ENCODE measurements around the gene MRPL37. TPM values are rescaled to one million over a fixed set of nuclear protein-coding genes. Genes with fewer than 3 reads are reported as not detected.
"Not testable (repeated sequence)": the region's sequence is repeated elsewhere in the genome, so short reads cannot be mapped to it uniquely, and the experiment has no call there.

MRPL37 gene
- total RNA-seq, 4 donors from 2014 or later = 91.6 to 141 (median 121) TPM

DNA sequence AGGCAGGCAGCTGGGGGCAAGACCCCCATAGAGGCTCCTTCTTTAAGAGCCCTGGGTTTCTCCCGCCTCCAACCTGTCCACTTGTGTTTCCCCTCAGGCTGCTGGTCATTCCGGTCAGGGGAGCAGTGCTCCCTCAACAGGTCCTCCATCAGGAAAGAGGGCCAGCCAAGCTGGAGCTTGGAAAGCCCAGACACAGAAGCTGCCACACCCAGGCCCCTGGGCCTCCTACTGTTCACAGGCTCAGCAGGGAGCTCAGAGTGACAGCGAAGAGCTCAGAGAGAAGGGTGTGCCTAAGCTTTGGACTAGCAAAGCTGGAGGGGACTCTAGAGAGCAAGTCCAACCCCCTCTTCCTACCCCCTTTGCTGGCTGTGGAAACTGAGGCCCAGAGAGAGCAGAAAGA, 36.9 kb upstream of the MRPL37 start:
- intact Hi-C loops (cut with DNase I; ENCODE audit: low total_unique reads) (no loop called here), in situ Hi-C loops (cut with MboI; ENCODE audit: low sequenced_read_pairs in 4 of 4) (no loop called here)
- DNase-seq (no peak), ATAC-seq (no peak)
- Histone ChIP-seq H3K27ac (no peak overlapping the region), H3K4me1 (no peaks in the 10 kb centered on the region), H3K27me3 (no peaks in the 10 kb centered on the region), H3K9me3 (no peaks in the 10 kb centered on the region), H3K4me3 (no peak overlapping the region), H3K36me3 (no peaks in the 10 kb centered on the region)
- TF ChIP-seq CTCF (IDR thresholded peaks at IDR 0.05 in 4 of 5, conservative IDR thresholded peaks at IDR 0.05 in 1 of 5) = no peak
- TF ChIP-seq POLR2A (IDR thresholded peaks at IDR 0.05) = no peak

- no peak overlapping the region for H3K27ac ChIP-seq
- no peaks in the 10 kb centered on the region for H3K27me3 ChIP-seq
- H3K4me3 ChIP-seq = no peak overlapping the region
- intact Hi-C loops (cut with DNase I; ENCODE audit: low total_unique reads) (no loop called here), in situ Hi-C loops (cut with MboI; ENCODE audit: low sequenced_read_pairs in 4 of 4) (no loop called here)
- DNase-seq (no peak), ATAC-seq (no peak)
- TF ChIP-seq POLR2A (IDR thresholded peaks at IDR 0.05) (no peak), CTCF (IDR thresholded peaks at IDR 0.05 in 4 of 5, conservative IDR thresholded peaks at IDR 0.05 in 1 of 5) (no peak)
- H3K9me3 ChIP-seq = no peaks in the 10 kb centered on the region
- no peaks in the 10 kb centered on the region for H3K36me3 ChIP-seq
- H3K4me1 ChIP-seq = no peaks in the 10 kb centered on the region
Observed at GRCh38 chr1:54163573-54163972, 36.4 kb upstream of the MRPL37 start.

- Histone ChIP-seq H3K36me3 (no peaks in the 10 kb centered on the region), H3K4me1 (no peaks in the 10 kb centered on the region), H3K27ac (no peak overlapping the region), H3K9me3 (no peaks in the 10 kb centered on the region), H3K4me3 (no peak overlapping the region), H3K27me3 (no peaks in the 10 kb centered on the region)
- DNase-seq = no peak
- no peak for ATAC-seq
- intact Hi-C loops (cut with DNase I; ENCODE audit: low total_unique reads) (no loop called here), in situ Hi-C loops (cut with MboI; ENCODE audit: low sequenced_read_pairs in 4 of 4) (no loop called here)
- no peak for TF ChIP-seq POLR2A (IDR thresholded peaks at IDR 0.05)
- TF ChIP-seq CTCF (IDR thresholded peaks at IDR 0.05 in 4 of 5, conservative IDR thresholded peaks at IDR 0.05 in 1 of 5) = no peak
Observed at GRCh38 chr1:54165146-54165545, 34.8 kb upstream of the MRPL37 start.

GRCh38 chr1:54166357-54166756, 33.6 kb upstream of the MRPL37 start:
- intact Hi-C loops (cut with DNase I; ENCODE audit: low total_unique reads); ATAC-seq; in situ Hi-C loops (cut with MboI; ENCODE audit: low sequenced_read_pairs in 4 of 4): not testable (repeated sequence)

GRCh38 chr1:54167422-54168139, 32.4 kb upstream of the MRPL37 start:
- DNase-seq = no peak
- in situ Hi-C loops (cut with MboI; ENCODE audit: low sequenced_read_pairs in 4 of 4) = no loop called here
- no peaks in the 10 kb centered on the region for H3K4me1 ChIP-seq
- H3K4me3 ChIP-seq = no peak overlapping the region
- no peaks in the 10 kb centered on the region for H3K27me3 ChIP-seq
- TF ChIP-seq POLR2A (IDR thresholded peaks at IDR 0.05) (no peak), CTCF (IDR thresholded peaks at IDR 0.05 in 4 of 5, conservative IDR thresholded peaks at IDR 0.05 in 1 of 5) (no peak)
- no peaks in the 10 kb centered on the region for H3K9me3 ChIP-seq
- intact Hi-C loops (cut with DNase I; ENCODE audit: low total_unique reads) = no loop called here
- H3K27ac ChIP-seq = no peak overlapping the region
- no peak for ATAC-seq
- no peaks in the 10 kb centered on the region for H3K36me3 ChIP-seq

More at GRCh38 chr1:54166357-54166756, 33.6 kb upstream of the MRPL37 start:
- H3K4me3 ChIP-seq, H3K9me3 ChIP-seq, DNase-seq, H3K27me3 ChIP-seq, H3K36me3 ChIP-seq, H3K4me1 ChIP-seq, H3K27ac ChIP-seq: not testable (repeated sequence)

Data from gastrocnemius medialis (tissue), 4 donors.